Mesenchymal stem cell (in vitro differentiated cells and primary cell): ENCODE results near the gene MAPKBP1.

Experiments used
- DNase-seq: peaks from one replicate; pipeline ENCODE4 v3.0.0-alpha.2; 2013
- H2AFZ ChIP-seq: one replicate; pipeline ENCODE4 v1.6.1; 2013; ENCODE audit warnings: low read depth, mild to moderate bottlenecking, control low read depth, inconsistent platforms, low read length, moderate library complexity
- H2AK5ac ChIP-seq: 2 replicates; pipeline ENCODE4 v1.6.1; 2013; ENCODE audit warnings: low read length, moderate library complexity, mild to moderate bottlenecking, inconsistent platforms; ENCODE audit not compliant: severe bottlenecking
- H2BK120ac ChIP-seq: one replicate; pipeline ENCODE4 v1.6.1; 2013; ENCODE audit warnings: low read depth, mild to moderate bottlenecking, inconsistent platforms, low read length, moderate library complexity
- H2BK12ac ChIP-seq, 2 experiments: one replicate each; pipeline ENCODE4 v1.6.1; 2013; ENCODE audit warnings: inconsistent platforms in 2 of 2, low read length in 2 of 2, mild to moderate bottlenecking in 2 of 2, moderate library complexity in 2 of 2, control low read depth in 1 of 2
- H2BK15ac ChIP-seq: one replicate; pipeline ENCODE4 v1.6.1; 2013; ENCODE audit warnings: mild to moderate bottlenecking, low read depth, inconsistent platforms; ENCODE audit not compliant: poor library complexity, severe bottlenecking
- H2BK5ac ChIP-seq: 2 replicates; pipeline ENCODE4 v1.6.1; 2013; ENCODE audit warnings: low read depth, mild to moderate bottlenecking, low read length, control low read depth, inconsistent platforms; ENCODE audit not compliant: poor library complexity, severe bottlenecking
- H3K14ac ChIP-seq, 2 experiments: one replicate each; pipeline ENCODE4 v1.6.1; 2013; ENCODE audit warnings: inconsistent platforms in 2 of 2, low read length in 2 of 2, control low read depth in 1 of 2, mild to moderate bottlenecking in 1 of 2, moderate library complexity in 1 of 2
- H3K18ac ChIP-seq, 2 experiments: one replicate each; pipeline ENCODE4 v1.6.1; 2013; ENCODE audit warnings: inconsistent platforms in 2 of 2, low read length in 2 of 2, control low read depth in 1 of 2, low read depth in 1 of 2, mild to moderate bottlenecking in 1 of 2
- H3K23ac ChIP-seq, 2 experiments: one replicate each; pipeline ENCODE4 v1.6.1; 2013; ENCODE audit warnings: inconsistent platforms in 2 of 2, low read length in 2 of 2, mild to moderate bottlenecking in 2 of 2, moderate library complexity in 2 of 2, control low read depth in 1 of 2
- H3K27ac ChIP-seq: 2 replicates; pipeline ENCODE4 v1.5.1; 2013; ENCODE audit warnings: mild to moderate bottlenecking, moderate library complexity, low read length, control low read depth, inconsistent platforms; ENCODE audit not compliant: poor library complexity, severe bottlenecking
- H3K27me3 ChIP-seq, 2 experiments: 2 replicates each; pipeline versions ENCODE4 v1.6.1 to v1.7.0; 2013; ENCODE audit warnings: low read length in 2 of 2, mild to moderate bottlenecking in 2 of 2, moderate library complexity in 2 of 2, control low read depth in 1 of 2, inconsistent platforms in 1 of 2; ENCODE audit not compliant: control insufficient read depth in 1 of 2, insufficient read depth in 1 of 2
- H3K36me3 ChIP-seq, 2 experiments: 2 replicates each; pipeline versions ENCODE4 v1.6.1 to v1.7.0; 2013; ENCODE audit warnings: low read length in 2 of 2, control low read depth in 1 of 2, inconsistent platforms in 1 of 2, low read depth in 1 of 2, mild to moderate bottlenecking in 1 of 2; ENCODE audit not compliant: insufficient read depth in 2 of 2, control insufficient read depth in 1 of 2
- H3K4ac ChIP-seq, 2 experiments: one replicate each; pipeline ENCODE4 v1.6.1; 2013; ENCODE audit warnings: inconsistent platforms in 2 of 2, low read length in 2 of 2, mild to moderate bottlenecking in 2 of 2, moderate library complexity in 2 of 2, control low read depth in 1 of 2, low read depth in 1 of 2
- H3K4me1 ChIP-seq: 2 replicates; pipeline ENCODE4 v1.6.1; 2013; ENCODE audit warnings: low read depth, low read length, control low read depth; ENCODE audit not compliant: control insufficient read depth, insufficient read depth
- H3K4me2 ChIP-seq: 2 replicates; pipeline ENCODE4 v1.6.1; 2013; ENCODE audit warnings: low read length, mild to moderate bottlenecking, inconsistent platforms; ENCODE audit not compliant: poor library complexity, severe bottlenecking
- H3K4me3 ChIP-seq, 2 experiments: 2 replicates each; pipeline versions ENCODE4 v1.5.1 to v1.7.0; 2013; ENCODE audit warnings: low read length in 2 of 2, mild to moderate bottlenecking in 2 of 2, control low read depth in 1 of 2, low read depth in 1 of 2; ENCODE audit not compliant: insufficient read depth in 1 of 2
- H3K79me1 ChIP-seq: replicated peaks from 2 replicates; pipeline ENCODE4 v1.6.1; 2013; ENCODE audit warnings: mild to moderate bottlenecking, control low read depth, low read length, inconsistent platforms; ENCODE audit not compliant: poor library complexity, severe bottlenecking
- H3K9ac ChIP-seq: 2 replicates; pipeline ENCODE4 v1.7.0; 2013; ENCODE audit warnings: mild to moderate bottlenecking, low read length, moderate library complexity
- H3K9me3 ChIP-seq: 2 replicates; pipeline ENCODE4 v1.7.0; 2013; ENCODE audit warnings: mild to moderate bottlenecking, low read length; ENCODE audit not compliant: control insufficient read depth
- H4K8ac ChIP-seq: one replicate; pipeline ENCODE4 v1.6.1; 2013; ENCODE audit warnings: inconsistent platforms, mild to moderate bottlenecking, low read length, moderate library complexity
- H4K91ac ChIP-seq: one replicate; pipeline ENCODE4 v1.6.1; 2013; ENCODE audit warnings: mild to moderate bottlenecking, low read length, inconsistent platforms
- WGBS: methylation state at CpG from one replicate; pipeline ENCODE4 v1.1.7; 2013; ENCODE audit warnings: mixed read lengths; 5-methylcytosine and 5-hydroxymethylcytosine counted together

Gene MAPKBP1

GRCh38 chr15:41841131-41841530 is 66.8 kb downstream of the MAPKBP1 start:
- Histone ChIP-seq H4K8ac (no peak overlapping the region), H3K4ac (no peak overlapping the region), H2BK15ac (peak overlapping the region; percentile 8), H2AFZ (no peak overlapping the region), H3K4me3 (no peak overlapping the region), H3K4me2 (no peak overlapping the region), H2AK5ac (no peak overlapping the region), H2BK120ac (no peak overlapping the region), H3K18ac (no peak overlapping the region), H3K79me1 (no peaks in the 10 kb centered on the region), H3K14ac (no peak overlapping the region), H3K27ac (no peak overlapping the region), H2BK12ac (no peak overlapping the region), H3K9me3 (no peaks in the 10 kb centered on the region), H3K27me3 (no peaks in the 10 kb centered on the region), H4K91ac (no peak overlapping the region), H3K4me1 (peaks cover 1% of the 10 kb centered on the region), H2BK5ac (no peak overlapping the region), H3K9ac (no peak overlapping the region), H3K36me3 (peaks cover 2 to 61% of the 10 kb centered on the region in 2 experiments), H3K23ac (no peak overlapping the region)
- 96% methylated on average over 10 of the region's 10 CpGs for WGBS
- DNase-seq: no peak

DNA sequence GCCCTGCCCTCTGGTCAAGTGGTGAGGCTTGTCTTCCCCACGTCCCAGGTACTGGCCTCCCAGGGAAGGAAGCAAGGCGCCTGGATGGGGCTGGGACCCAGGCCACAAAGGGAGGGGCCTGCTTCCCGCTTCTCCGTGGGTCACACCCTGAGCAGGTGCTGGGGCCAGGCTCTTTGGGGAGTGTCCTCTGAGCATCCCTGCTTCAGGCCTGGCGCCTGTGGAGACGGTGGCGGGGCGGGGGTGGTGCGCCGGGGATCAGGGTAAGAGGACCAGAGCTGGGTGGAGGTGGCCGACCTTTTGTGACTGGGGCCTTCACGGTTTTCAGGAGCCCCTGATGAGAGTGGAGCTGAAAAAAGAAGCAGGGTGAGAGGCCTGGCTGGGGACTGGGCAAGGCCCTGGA is 67.9 kb downstream of the MAPKBP1 start:
- Histone ChIP-seq H2BK120ac (no peak overlapping the region), H3K18ac (no peak overlapping the region), H3K9ac (no peak overlapping the region), H3K4me3 (no peak overlapping the region), H3K9me3 (no peaks in the 10 kb centered on the region), H3K4me1 (peaks cover 1% of the 10 kb centered on the region), H4K8ac (no peak overlapping the region), H2BK15ac (no peak overlapping the region), H3K36me3 (peaks cover 9 to 67% of the 10 kb centered on the region in 2 experiments), H3K4ac (no peak overlapping the region), H2BK5ac (no peak overlapping the region), H2AFZ (no peak overlapping the region), H3K4me2 (no peak overlapping the region), H3K79me1 (no peaks in the 10 kb centered on the region), H3K14ac (no peak overlapping the region), H4K91ac (no peak overlapping the region), H3K27ac (no peak overlapping the region), H3K27me3 (no peaks in the 10 kb centered on the region), H3K23ac (no peak overlapping the region), H2BK12ac (no peak overlapping the region), H2AK5ac (no peak overlapping the region)
- 76% methylated on average over 10 of the region's 12 CpGs for WGBS
- DNase-seq: no peak

GRCh38 chr15:41843571-41843970 is 69.3 kb downstream of the MAPKBP1 start:
- Histone ChIP-seq H3K4ac (no peak overlapping the region), H4K91ac (no peak overlapping the region), H3K27ac (no peak overlapping the region), H4K8ac (no peak overlapping the region), H3K4me1 (peaks cover 1% of the 10 kb centered on the region), H2BK12ac (no peak overlapping the region), H3K23ac (no peak overlapping the region), H3K9ac (no peak overlapping the region), H2BK15ac (no peak overlapping the region), H3K27me3 (no peaks in the 10 kb centered on the region), H3K36me3 (peaks cover 14 to 71% of the 10 kb centered on the region in 2 experiments), H3K14ac (no peak overlapping the region), H3K79me1 (no peaks in the 10 kb centered on the region), H2BK120ac (no peak overlapping the region), H2BK5ac (no peak overlapping the region), H2AFZ (no peak overlapping the region), H3K4me3 (no peak overlapping the region), H3K9me3 (no peaks in the 10 kb centered on the region), H2AK5ac (no peak overlapping the region), H3K4me2 (no peak overlapping the region), H3K18ac (no peak overlapping the region)
- no peak for DNase-seq
- 87% methylated on average over 10 of the region's 10 CpGs for WGBS

- H4K8ac ChIP-seq: no peak overlapping the region
- no peak overlapping the region for H4K91ac ChIP-seq
- 99% methylated on average over 9 of the region's 12 CpGs for WGBS
- H3K9ac ChIP-seq: no peak overlapping the region
- no peak overlapping the region for H2BK5ac ChIP-seq
- no peak overlapping the region for H2BK15ac ChIP-seq
- H3K4me3 ChIP-seq: no peak overlapping the region
- H3K4ac ChIP-seq: no peak overlapping the region
- no peak overlapping the region for H3K18ac ChIP-seq
- H3K27me3 ChIP-seq: peaks cover 0 to 4% of the 10 kb centered on the region in 2 experiments
- no peak overlapping the region for H2BK120ac ChIP-seq
- H3K23ac ChIP-seq: no peak overlapping the region
- H2AK5ac ChIP-seq: no peak overlapping the region
- H3K79me1 ChIP-seq: no peaks in the 10 kb centered on the region
- H2AFZ ChIP-seq: no peak overlapping the region
- H3K27ac ChIP-seq: no peak overlapping the region
- H3K9me3 ChIP-seq: no peaks in the 10 kb centered on the region
- H3K14ac ChIP-seq: no peak overlapping the region
- peaks cover 17 to 83% of the 10 kb centered on the region in 2 experiments for H3K36me3 ChIP-seq
- H2BK12ac ChIP-seq: no peak overlapping the region
- H3K4me2 ChIP-seq: no peak overlapping the region
- DNase-seq: no peak
- H3K4me1 ChIP-seq: peaks cover 1% of the 10 kb centered on the region
Observed at GRCh38 chr15:41844814-41845213, 70.5 kb downstream of the MAPKBP1 start.
